ENCODE measurements around the gene TYSND1.
"Not testable (repeated sequence)": the region's sequence is repeated elsewhere in the genome, so short reads cannot be mapped to it uniquely, and the experiment has no call there.

Gene TYSND1

DNA sequence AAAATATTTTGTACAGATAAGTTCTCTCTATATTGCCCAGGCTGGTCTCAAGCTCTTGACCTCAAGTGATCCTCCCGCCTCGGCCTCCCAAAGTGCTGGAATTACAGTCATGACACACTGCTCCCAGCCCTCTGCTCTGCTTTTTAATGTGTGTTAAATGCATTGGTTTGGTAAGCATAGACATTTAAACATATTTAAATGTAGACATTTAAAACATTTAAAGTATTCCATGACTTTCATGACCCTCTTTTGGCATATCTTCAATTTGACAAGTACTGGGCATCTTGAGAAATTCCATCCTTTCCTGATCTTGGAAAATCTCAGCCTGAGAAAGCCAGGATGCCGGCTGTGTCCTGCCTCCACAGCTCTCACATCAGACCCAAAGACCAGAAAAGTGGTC lies 29.0 kb upstream of the TYSND1 start:
- Mint-ChIP-seq H3K27me3 (peaks cover 2% of the 10 kb centered on the region), H3K4me1 (peaks cover 23% of the 10 kb centered on the region), H3K27ac (no peak overlapping the region), H3K36me3 (ENCODE audit: low read depth) (no peaks in the 10 kb centered on the region), H3K4me3 (no peak overlapping the region), H3K9me3 (peaks cover 3% of the 10 kb centered on the region)
- no peak for ATAC-seq
- no peak for DNase-seq

GRCh38 chr10:70174058-70174741 lies 27.7 kb upstream of the TYSND1 start:
- peaks cover 27% of the 10 kb centered on the region for H3K4me1 Mint-ChIP-seq
- DNase-seq (peak; percentile 24), ATAC-seq (peak; percentile 2)
- H3K27me3 Mint-ChIP-seq = no peaks in the 10 kb centered on the region
- H3K36me3 Mint-ChIP-seq (ENCODE audit: low read depth) = peaks cover 1% of the 10 kb centered on the region
- H3K4me3 Mint-ChIP-seq = peak overlapping the region; percentile 12
- H3K27ac Mint-ChIP-seq = peak overlapping the region; percentile 69
- no peaks in the 10 kb centered on the region for H3K9me3 Mint-ChIP-seq

DNA sequence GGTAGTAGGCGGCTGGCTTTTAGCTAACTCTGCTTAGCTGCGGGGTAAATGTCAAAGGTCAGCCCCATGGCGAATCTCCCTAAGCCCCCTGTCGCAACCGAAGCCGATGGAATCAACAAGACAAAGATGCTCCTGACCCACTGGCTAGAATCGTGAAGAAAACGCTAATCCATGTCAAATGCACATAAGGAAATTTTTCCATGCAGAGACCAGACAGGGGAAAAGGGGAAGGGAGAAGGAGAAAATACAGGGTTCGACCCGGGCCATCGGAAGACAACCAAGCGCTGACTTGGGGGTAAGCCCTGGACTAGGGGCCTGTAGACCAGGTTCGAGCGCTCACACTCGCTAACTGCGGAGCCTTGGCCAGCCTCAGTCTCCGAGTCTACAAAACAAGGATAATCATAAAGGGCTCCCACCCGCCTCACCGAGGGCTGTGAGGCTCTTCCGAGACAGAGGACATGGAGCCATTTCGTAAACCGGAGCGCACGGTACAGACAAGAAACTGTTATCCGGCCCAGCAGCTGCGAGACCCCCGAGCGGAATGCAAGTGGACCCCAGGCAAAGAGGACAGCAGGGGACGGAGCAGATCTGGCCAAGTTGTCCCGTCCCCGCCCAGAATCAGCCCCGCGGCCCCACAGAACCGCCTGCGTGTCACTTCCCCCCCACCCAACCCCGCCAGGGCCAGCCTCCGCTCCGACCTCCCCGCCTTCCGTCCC lies 23.3 kb upstream of the TYSND1 start:
- ATAC-seq (peak; percentile 5), DNase-seq (peak; percentile 27)
- H3K9me3 Mint-ChIP-seq = no peaks in the 10 kb centered on the region
- H3K4me3 Mint-ChIP-seq = peak overlapping the region; percentile 95
- no peaks in the 10 kb centered on the region for H3K27me3 Mint-ChIP-seq
- H3K36me3 Mint-ChIP-seq (ENCODE audit: low read depth) = peaks cover 25% of the 10 kb centered on the region
- peak overlapping the region; percentile 93 for H3K27ac Mint-ChIP-seq
- H3K4me1 Mint-ChIP-seq = peaks cover 65% of the 10 kb centered on the region

DNA sequence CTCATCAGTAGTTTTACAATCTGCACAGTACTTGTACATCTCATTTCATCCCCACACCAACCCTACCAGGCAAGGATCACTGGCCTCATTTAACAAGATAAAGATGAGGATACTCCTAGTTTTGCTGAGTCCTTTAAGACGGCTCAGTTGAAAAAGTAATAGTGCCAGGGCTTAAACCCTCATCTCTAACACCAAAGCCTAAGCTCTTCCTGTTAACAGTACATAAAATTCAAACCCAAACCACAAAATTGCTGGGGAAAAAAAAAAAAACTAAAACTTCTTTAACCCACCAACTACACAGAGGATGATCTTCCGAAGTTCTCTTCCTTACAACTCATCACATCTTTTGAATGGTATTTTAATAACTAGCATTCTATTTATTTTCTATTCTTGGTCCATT lies 22.5 kb upstream of the TYSND1 start:
- Mint-ChIP-seq H3K4me3 (peak overlapping the region; percentile 95), H3K9me3 (no peaks in the 10 kb centered on the region), H3K27ac (peak overlapping the region; percentile 93), H3K27me3 (no peaks in the 10 kb centered on the region), H3K36me3 (ENCODE audit: low read depth) (peaks cover 30% of the 10 kb centered on the region), H3K4me1 (peaks cover 67% of the 10 kb centered on the region)
- ATAC-seq (no peak), DNase-seq (no peak)

DNA sequence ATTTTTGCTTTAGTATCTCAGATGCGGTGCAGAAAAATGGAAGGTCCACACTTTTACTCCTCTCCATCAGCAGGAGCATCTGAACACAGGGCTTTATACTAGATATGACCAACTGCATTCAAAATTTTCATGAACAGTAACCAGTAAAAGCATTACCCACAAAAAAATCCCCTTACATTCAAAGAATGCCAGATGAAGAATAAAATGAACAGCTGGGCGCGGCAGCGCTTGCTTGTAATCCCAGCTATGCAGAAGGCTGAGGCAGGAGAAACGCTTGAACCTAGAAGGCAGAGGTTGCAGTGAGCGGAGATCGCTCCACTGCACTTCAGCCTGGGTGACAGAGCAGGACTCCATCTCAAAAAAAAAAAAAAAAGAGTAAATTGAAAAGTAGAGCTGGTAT lies 20.7 kb upstream of the TYSND1 start:
- peak overlapping the region; percentile 49 for H3K4me3 Mint-ChIP-seq
- H3K27ac Mint-ChIP-seq = peak overlapping the region; percentile 44
- peaks cover 39% of the 10 kb centered on the region for H3K36me3 Mint-ChIP-seq (ENCODE audit: low read depth)
- DNase-seq (no peak), ATAC-seq (no peak)
- no peaks in the 10 kb centered on the region for H3K27me3 Mint-ChIP-seq
- no peaks in the 10 kb centered on the region for H3K9me3 Mint-ChIP-seq
- H3K4me1 Mint-ChIP-seq = peaks cover 75% of the 10 kb centered on the region

DNA sequence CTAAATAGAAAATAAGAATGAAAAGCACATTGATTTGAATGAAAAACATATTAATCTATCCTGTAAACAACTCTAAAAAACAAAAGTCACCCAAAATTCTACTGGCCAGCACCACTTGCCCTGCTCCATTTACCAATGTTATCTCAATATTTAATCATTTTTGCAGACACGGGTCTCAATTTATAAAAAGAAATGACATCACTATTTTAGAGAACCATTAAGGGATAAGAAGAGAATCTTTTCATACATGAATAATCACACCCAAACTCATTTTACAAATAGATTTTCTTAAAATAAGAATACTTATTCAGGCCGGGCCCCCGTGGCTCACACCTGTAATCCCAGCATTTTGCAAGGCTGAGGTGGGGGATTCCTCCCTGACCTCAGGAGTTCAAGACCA lies 19.9 kb upstream of the TYSND1 start:
- Mint-ChIP-seq H3K27ac (peak overlapping the region; percentile 33), H3K36me3 (ENCODE audit: low read depth) (peaks cover 47% of the 10 kb centered on the region), H3K4me3 (no peak overlapping the region), H3K27me3 (no peaks in the 10 kb centered on the region), H3K4me1 (peaks cover 80% of the 10 kb centered on the region), H3K9me3 (no peaks in the 10 kb centered on the region)
- ATAC-seq (no peak), DNase-seq (no peak)

DNA sequence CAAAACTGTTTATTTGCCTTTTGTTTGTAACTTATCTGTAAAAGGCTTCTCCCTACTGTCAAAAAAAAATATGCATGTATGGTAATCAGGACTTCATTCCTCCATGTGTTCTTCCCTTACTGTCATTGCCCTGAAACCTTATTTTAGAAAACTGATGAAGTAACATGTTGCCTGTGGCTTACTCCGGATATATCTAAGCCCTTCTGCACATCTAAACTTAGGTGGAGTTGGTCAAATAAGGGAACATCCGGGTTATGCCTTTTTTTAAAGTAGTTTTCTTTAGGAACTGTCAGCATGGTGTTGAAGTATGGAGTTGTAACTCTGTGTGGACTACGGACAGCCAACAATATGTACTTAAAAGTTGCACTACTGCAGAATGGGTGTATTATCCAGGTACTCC lies 17.7 kb upstream of the TYSND1 start:
- Mint-ChIP-seq H3K4me1 (peaks cover 82% of the 10 kb centered on the region), H3K36me3 (ENCODE audit: low read depth) (peaks cover 61% of the 10 kb centered on the region), H3K27me3 (no peaks in the 10 kb centered on the region), H3K27ac (peak overlapping the region; percentile 82), H3K4me3 (no peak overlapping the region), H3K9me3 (no peaks in the 10 kb centered on the region)
- DNase-seq (no peak), ATAC-seq (no peak)

DNA sequence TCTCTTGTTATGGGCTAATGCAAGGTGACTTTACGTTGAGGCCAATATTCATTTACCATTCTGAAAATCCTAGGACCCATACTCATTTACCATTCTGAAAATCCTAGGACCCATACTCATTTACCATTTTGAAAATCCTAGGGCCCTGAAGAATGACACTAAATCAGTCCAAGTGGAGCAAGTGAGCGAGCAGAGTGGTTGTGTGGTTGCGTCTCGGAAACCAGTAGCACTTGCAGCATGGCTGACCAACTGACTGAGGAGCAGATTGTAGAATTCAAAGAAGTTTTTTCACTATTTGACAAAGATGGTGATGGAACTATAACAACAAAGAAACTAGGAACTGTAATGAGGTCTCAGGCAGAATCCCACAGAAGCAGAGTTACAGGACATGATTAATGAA lies 16.9 kb upstream of the TYSND1 start:
- Mint-ChIP-seq H3K27ac (peak overlapping the region; percentile 82), H3K4me1 (peaks cover 75% of the 10 kb centered on the region), H3K27me3 (no peaks in the 10 kb centered on the region), H3K9me3 (no peaks in the 10 kb centered on the region), H3K4me3 (peak overlapping the region; percentile 46), H3K36me3 (ENCODE audit: low read depth) (peaks cover 61% of the 10 kb centered on the region)
- no peak for ATAC-seq
- DNase-seq = no peak

GRCh38 chr10:70162892-70163201 lies 16.3 kb upstream of the TYSND1 start:
- peaks cover 69% of the 10 kb centered on the region for H3K4me1 Mint-ChIP-seq
- DNase-seq = peak; percentile 58
- H3K4me3 Mint-ChIP-seq = peak overlapping the region; percentile 64
- H3K36me3 Mint-ChIP-seq (ENCODE audit: low read depth) = peaks cover 64% of the 10 kb centered on the region
- no peaks in the 10 kb centered on the region for H3K9me3 Mint-ChIP-seq
- ATAC-seq = peak; percentile 95
- H3K27me3 Mint-ChIP-seq = no peaks in the 10 kb centered on the region
- H3K27ac Mint-ChIP-seq = peak overlapping the region; percentile 82

DNA sequence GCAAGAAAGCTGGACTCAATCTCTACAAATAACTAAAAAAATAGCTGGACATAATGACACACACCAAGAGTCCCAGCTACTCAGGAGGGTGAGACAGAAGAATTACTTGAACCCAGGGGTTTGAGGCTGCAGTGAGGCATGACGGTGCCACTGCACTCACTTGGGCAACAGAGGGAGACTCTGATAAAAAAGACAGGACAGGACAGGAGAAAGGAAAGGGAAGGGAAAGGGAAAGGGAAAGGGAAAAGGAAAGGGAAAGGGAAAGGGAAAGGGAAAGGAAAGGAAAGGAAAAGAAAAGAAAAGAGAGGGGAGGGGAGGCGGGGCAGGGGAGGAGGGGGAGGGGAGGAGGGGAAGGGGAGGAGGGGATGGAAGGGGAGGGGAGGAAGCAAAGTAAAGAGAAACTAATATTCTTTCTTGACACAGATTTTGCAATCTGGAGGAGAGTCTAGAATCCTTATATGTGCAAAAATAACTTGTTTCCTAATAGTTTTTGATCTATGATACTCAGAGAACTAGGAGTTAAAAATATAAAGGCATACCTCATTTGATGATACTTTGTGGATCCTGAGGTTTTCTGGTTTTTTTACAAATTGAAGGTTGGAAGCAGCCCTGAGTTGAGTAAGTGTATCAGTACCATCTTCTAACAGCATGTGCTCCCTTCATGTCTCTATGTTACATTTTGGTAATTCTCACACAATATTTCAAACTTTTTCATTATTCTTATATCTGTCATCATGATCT lies 15.8 kb upstream of the TYSND1 start:
- H3K4me1 Mint-ChIP-seq = peaks cover 66% of the 10 kb centered on the region
- H3K4me3 Mint-ChIP-seq = peak overlapping the region; percentile 67
- H3K27me3 Mint-ChIP-seq = no peaks in the 10 kb centered on the region
- DNase-seq (no peak), ATAC-seq (peak; percentile 50)
- peak overlapping the region; percentile 82 for H3K27ac Mint-ChIP-seq
- peaks cover 68% of the 10 kb centered on the region for H3K36me3 Mint-ChIP-seq (ENCODE audit: low read depth)
- H3K9me3 Mint-ChIP-seq = no peaks in the 10 kb centered on the region

GRCh38 chr10:70160798-70161197 lies 14.3 kb upstream of the TYSND1 start:
- DNase-seq (no peak), ATAC-seq (no peak)
- Mint-ChIP-seq H3K9me3 (no peaks in the 10 kb centered on the region), H3K4me1 (peaks cover 52% of the 10 kb centered on the region), H3K36me3 (ENCODE audit: low read depth) (peaks cover 69% of the 10 kb centered on the region), H3K4me3 (peak overlapping the region; percentile 42), H3K27me3 (no peaks in the 10 kb centered on the region), H3K27ac (peak overlapping the region; percentile 82)

DNA sequence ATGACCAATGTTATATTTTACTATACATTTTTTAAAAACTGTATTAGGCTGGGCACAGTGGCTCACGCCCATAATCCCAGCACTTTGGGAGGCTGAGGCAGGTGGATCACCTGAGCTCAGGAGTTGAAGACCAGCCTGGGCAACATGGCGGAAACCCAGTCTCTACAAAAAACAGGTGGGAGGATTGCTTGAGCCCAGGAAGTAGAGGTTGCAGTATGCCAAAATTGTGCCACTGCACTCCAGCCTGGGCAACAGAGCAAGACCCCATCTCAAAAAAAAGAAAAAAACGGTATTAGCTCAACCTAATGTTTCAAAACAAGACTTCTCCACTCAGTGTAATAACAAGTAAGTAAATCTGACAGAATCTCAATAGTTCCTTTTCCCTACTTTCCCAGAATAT lies 12.9 kb upstream of the TYSND1 start:
- H3K9me3 Mint-ChIP-seq, H3K27ac Mint-ChIP-seq, H3K27me3 Mint-ChIP-seq, H3K4me3 Mint-ChIP-seq, ATAC-seq, DNase-seq: not testable (repeated sequence)
- peaks cover 71% of the 10 kb centered on the region for H3K36me3 Mint-ChIP-seq (ENCODE audit: low read depth)
- H3K4me1 Mint-ChIP-seq = peaks cover 41% of the 10 kb centered on the region

GRCh38 chr10:70158113-70158512 lies 11.6 kb upstream of the TYSND1 start:
- DNase-seq (no peak), ATAC-seq (no peak)
- Mint-ChIP-seq H3K4me1 (peaks cover 28% of the 10 kb centered on the region), H3K27ac (no peak overlapping the region), H3K36me3 (ENCODE audit: low read depth) (peaks cover 74% of the 10 kb centered on the region), H3K9me3 (no peaks in the 10 kb centered on the region), H3K4me3 (no peak overlapping the region), H3K27me3 (no peaks in the 10 kb centered on the region)

- Mint-ChIP-seq H3K9me3 (no peaks in the 10 kb centered on the region), H3K27ac (peak overlapping the region; percentile 12), H3K27me3 (no peaks in the 10 kb centered on the region), H3K36me3 (ENCODE audit: low read depth) (peaks cover 76% of the 10 kb centered on the region), H3K4me1 (peaks cover 5% of the 10 kb centered on the region), H3K4me3 (no peak overlapping the region)
- DNase-seq = no peak
- no peak for ATAC-seq
These were observed 8.8 kb upstream of the TYSND1 start for GRCh38 chr10:70155255-70155838.

Measured in activated naive CD8-positive, alpha-beta T cell treated with anti-CD3 and anti-CD28 coated beads, Interleukin-2, amount 50 U/mL, for 24 hours (primary cell).